A673 (cell line): Measurements from ENCODE around the gene HS3ST4.

Experiments
- CTCF ChIP-seq: fragments of 300-800, 200-600 bp; sonication (generic); conservative IDR thresholded peaks from 2 replicates; pipeline ENCODE4 v1.5.1; 2017; ENCODE audit warnings: low read depth, mild to moderate bottlenecking, antibody characterized with exemption, low read length, moderate library complexity, mixed read lengths
- EZH2 ChIP-seq: fragments of 200-600 bp; sonication (generic); IDR thresholded peaks from 2 replicates; pipeline ENCODE4 v1.6.1; 2017; ENCODE audit warnings: borderline replicate concordance, low read depth, mild to moderate bottlenecking, mixed read lengths, antibody characterized with exemption, low read length; ENCODE audit not compliant: poor library complexity, severe bottlenecking

- TF ChIP-seq CTCF (no peak), EZH2 (no peak)
Measured at GRCh38 chr16:25855818-25856217, 164.1 kb downstream of the HS3ST4 start.
